Measurements from ENCODE around the gene LMO1. TPM values are rescaled to one million over a fixed set of nuclear protein-coding genes. Genes with fewer than 3 reads are reported as not detected.

The LMO1 gene
- total RNA-seq, 1 experiment from 2014 or later = 0.27 TPM

GRCh38 chr11:8268530-8269400 lies 5.1 kb upstream of the LMO1 start:
- RAD21 ChIA-PET (ENCODE audit: low non-redundant PET in 1 of 2, low total read pairs in 2 of 2, uncharacterized antibody in 2 of 2, unreplicated experiment in 2 of 2) = no interaction called here
- Histone ChIP-seq H3K4me3 (replicated peaks in 1 of 2; ENCODE audit: low read depth in 1 of 2, low read length in 2 of 2) (no peak overlapping the region), H3K9me2 (ENCODE audit: insufficient read depth) (no peaks in the 10 kb centered on the region), H3K27ac (ENCODE audit: low read depth, low read length) (no peak overlapping the region), H2AFZ (ENCODE audit: low read depth, low read length, poor library complexity, severe bottlenecking) (no peak overlapping the region), H3K79me2 (ENCODE audit: insufficient read depth, low read length) (no peaks in the 10 kb centered on the region), H3K9me3 (ENCODE audit: control insufficient read depth in 1 of 2, insufficient read depth in 1 of 2, low read depth in 1 of 2, low read length in 2 of 2) (no peaks in the 10 kb centered on the region), H3K36me3 (ENCODE audit: control insufficient read depth in 1 of 2, insufficient read depth in 2 of 2, low read length in 2 of 2) (no peaks in the 10 kb centered on the region), H3K4me1 (ENCODE audit: control insufficient read depth in 1 of 2, insufficient read depth in 2 of 2, low read length in 2 of 2) (peaks cover 7 to 8% of the 10 kb centered on the region in 2 experiments; a peak in 3 of 4 replicates), H3K4me2 (ENCODE audit: low read length) (no peak overlapping the region), H4K20me1 (ENCODE audit: insufficient read depth) (no peaks in the 10 kb centered on the region), H3K9ac (ENCODE audit: low read length) (no peak overlapping the region), H3K27me3 (ENCODE audit: insufficient read depth, low read length) (no peaks in the 10 kb centered on the region)
- BruUV-seq (replicated peaks) = no TSS peak
- ATAC-seq (no peak), DNase-seq (ENCODE audit: low read depth, low spot score) (no peak)
- POLR2A ChIA-PET = no interaction called here
- no peak for TF ChIP-seq CEBPB (IDR thresholded peaks at IDR 0.05; ENCODE audit: low read depth)
- TF ChIP-seq RAD21 (IDR thresholded peaks at IDR 0.05; ENCODE audit: low read depth) = no peak
- no peak for TF ChIP-seq MAX (IDR thresholded peaks at IDR 0.05)
- TF ChIP-seq SP1 (IDR thresholded peaks at IDR 0.05; ENCODE audit: low read depth) = no peak
- no peak for TF ChIP-seq SIN3A (IDR thresholded peaks at IDR 0.05; ENCODE audit: low read depth)
- TF ChIP-seq SRF (IDR thresholded peaks at IDR 0.05; ENCODE audit: low read depth) = no peak
- no peak for TF ChIP-seq YY1 (IDR thresholded peaks at IDR 0.05; ENCODE audit: extremely low read depth, insufficient replicate concordance, low read depth, low read length)
- TF ChIP-seq ELF1 (IDR thresholded peaks at IDR 0.05; ENCODE audit: borderline replicate concordance, low read depth) = no peak
- TF ChIP-seq EZH2 (IDR thresholded peaks at IDR 0.05) = no peak
- no peak for TF ChIP-seq TCF7L2 (IDR thresholded peaks at IDR 0.05; ENCODE audit: borderline replicate concordance, extremely low read depth, insufficient read depth, insufficient read length)
- TF ChIP-seq JUND (IDR thresholded peaks at IDR 0.05) = no peak
- no peak for TF ChIP-seq EGR1 (IDR thresholded peaks at IDR 0.05; ENCODE audit: low read depth)
- TF ChIP-seq ZNF274 (IDR thresholded peaks at IDR 0.05; ENCODE audit: low read depth, low read length) = no peak
- TF ChIP-seq POLR2A (IDR thresholded peaks at IDR 0.05; ENCODE audit: borderline replicate concordance, extremely low read depth, insufficient read depth, insufficient read length) = no peak
- TF ChIP-seq CBX3 (IDR thresholded peaks at IDR 0.05; ENCODE audit: low read depth) = no peak
- no peak for TF ChIP-seq ZFX (IDR thresholded peaks at IDR 0.05)
- no peak for TF ChIP-seq FOSL1 (IDR thresholded peaks at IDR 0.05; ENCODE audit: low read depth)
- no peak for TF ChIP-seq CTCF (IDR thresholded peaks at IDR 0.05 in 2 of 3, conservative IDR thresholded peaks at IDR 0.05 in 1 of 3; ENCODE audit: borderline replicate concordance in 1 of 3, insufficient read depth in 1 of 3, low read depth in 2 of 3, low read length in 2 of 3)
- no peak for TF ChIP-seq EZH2phosphoT487 (IDR thresholded peaks at IDR 0.05; ENCODE audit: borderline replicate concordance)
- intact Hi-C loops (cut with micrococcal nuclease) = no loop called here
- CTCF ChIA-PET = no interaction called here

Data from HCT116 (cell line).